GM18526 (cell line): Measurements from ENCODE around the gene CRYBG3.
A peak's percentile ranks its signal among the peaks of the same experiment; 100 is the strongest.

Experiments used
- POLR2A ChIP-seq: IDR thresholded peaks from 3 replicates; pipeline ENCODE4 v1.6.1; 2011; ENCODE audit not compliant: insufficient read length; ENCODE audit errors: extremely low read depth

Gene CRYBG3

GRCh38 chr3:97821774-97822358 lies at the start of gene CRYBG3:
Gene CRYBG3, plus strand, starts transcription at chr3:97822011. Its CDS starts 196 bp downstream, at chr3:97822207.
- peak; percentile 27 for TF ChIP-seq POLR2A

GRCh38 chr3:97772926-97773325 lies 48.9 kb upstream of the CRYBG3 start:
- TF ChIP-seq POLR2A = no peak

- no peak for TF ChIP-seq POLR2A
Measured at GRCh38 chr3:97778152-97778551, 43.7 kb upstream of the CRYBG3 start.

DNA sequence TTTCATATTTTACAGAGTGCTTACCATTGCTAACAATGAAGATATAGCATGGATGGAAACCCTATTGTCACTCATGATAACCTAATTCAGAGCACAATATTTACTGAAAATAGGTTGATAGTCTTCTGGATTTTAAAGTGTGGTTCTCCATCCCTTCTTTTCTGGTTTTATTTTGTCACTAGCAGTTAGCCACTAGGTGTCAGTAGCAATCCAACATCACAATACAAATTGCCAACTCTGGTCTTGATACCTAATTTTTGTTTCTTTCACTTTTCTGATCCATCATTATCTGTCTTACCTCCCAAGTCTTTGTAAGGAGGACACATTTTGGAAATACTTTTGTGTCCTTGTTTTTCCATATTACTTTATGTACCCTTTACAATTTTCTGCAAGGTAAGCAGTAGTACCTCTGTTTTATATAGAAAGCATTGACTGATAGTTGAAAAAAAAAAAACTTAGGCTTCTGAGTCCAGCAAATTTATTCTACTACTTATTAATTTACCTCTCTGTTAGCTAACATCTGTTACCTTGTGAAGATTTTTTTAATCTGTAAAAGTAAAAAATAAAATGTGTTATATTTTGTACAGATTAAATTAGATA lies 28.3 kb upstream of the CRYBG3 start:
- TF ChIP-seq POLR2A = no peak

DNA sequence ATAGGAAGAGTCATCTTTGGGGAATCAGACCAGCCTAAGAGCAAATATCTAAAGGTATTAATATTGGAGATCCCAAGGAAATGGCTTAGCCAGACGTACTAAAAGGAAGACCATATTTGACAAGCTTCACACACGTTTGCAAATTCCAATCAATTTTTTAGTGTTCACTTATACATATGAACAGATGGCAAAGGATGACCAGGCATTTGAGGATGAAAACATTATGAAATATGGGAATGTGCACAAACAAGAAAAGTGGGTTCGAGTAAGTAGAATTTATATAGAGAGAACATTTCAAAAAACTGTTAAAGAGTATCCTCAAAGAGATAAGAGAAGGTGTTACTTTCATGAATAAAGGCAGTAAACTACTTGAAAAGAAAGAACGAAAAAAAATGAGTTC lies 25.9 kb upstream of the CRYBG3 start:
- no peak for TF ChIP-seq POLR2A

- no peak for TF ChIP-seq POLR2A
Measured at GRCh38 chr3:97804471-97804870, 17.3 kb upstream of the CRYBG3 start.

- no peak for TF ChIP-seq POLR2A
Measured at GRCh38 chr3:97810779-97811390, 10.9 kb upstream of the CRYBG3 start.

DNA sequence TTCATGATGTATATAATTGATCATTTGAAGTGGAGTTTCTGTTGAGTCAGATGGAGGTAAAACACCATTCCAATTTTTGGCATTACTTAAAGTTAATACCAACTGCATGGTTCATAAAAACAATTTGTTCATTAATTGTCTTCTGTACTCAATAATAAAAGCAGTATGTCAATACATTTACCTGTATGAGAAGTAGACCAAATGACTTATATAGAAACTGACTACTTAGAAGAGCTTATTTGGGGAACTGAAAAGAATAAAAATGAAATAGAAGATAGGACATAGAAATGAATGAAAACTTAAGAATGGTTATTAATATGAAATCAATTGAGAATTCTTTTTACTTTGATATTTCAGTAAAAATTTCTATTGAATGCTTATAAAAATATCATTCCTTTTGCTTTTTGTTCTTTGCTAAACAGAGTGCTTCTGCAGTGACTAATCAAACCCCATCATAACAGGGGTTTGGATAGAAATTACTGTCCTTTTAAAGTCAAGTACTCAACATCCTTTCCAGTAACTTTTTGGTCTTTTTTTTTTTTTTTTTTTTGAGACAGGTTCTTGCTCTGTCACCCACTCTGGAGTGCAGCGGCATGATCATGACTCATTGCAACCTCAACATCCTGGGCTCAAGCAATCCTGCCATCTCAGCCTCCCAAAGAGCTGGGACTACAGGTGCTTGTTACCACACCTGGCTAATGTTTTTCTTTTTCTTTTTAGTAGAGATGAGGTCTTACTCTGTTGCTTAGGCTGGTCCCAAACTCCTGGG lies 6.5 kb upstream of the CRYBG3 start:
- TF ChIP-seq POLR2A = no peak

GRCh38 chr3:97816811-97817210 lies 5.0 kb upstream of the CRYBG3 start:
- TF ChIP-seq POLR2A = no peak

DNA sequence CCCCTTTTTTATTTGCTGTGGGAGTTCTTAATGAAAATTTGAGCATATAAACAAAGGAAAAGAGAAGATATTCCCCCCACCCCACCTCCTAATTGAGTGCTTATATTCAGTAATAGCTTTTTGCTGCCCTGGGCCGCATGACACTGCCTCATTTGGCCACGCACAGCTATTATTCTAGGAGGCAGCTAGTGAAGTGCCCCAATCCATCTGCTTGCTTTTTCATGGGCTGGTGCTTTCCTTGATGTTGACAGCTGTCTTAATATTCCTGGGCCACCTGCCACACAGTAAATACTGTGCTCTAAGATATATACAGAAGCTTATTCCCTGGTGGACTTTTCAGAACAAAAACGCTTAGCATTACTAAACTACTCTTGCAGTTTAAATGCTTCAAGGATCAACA lies 3.8 kb upstream of the CRYBG3 start:
- no peak for TF ChIP-seq POLR2A

DNA sequence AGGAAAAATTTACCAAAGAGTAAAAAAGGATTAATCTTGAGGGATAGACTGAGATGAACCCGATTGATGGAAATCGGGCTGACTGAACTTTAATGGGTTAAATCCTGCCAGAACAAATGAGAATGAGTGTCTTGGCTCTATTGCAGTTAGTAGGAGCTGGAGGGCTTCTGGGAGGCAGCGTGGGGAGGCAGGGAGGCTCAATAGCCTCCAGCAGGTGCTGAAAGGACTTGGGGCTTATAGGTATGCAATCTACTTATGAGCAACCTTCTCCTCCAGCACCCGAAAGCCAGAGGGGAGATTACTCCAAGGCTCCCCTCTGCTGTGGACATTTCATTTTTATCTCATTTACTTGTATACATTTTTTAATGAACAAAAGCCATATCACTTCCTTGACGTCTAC lies 1.0 kb upstream of the CRYBG3 start:
- TF ChIP-seq POLR2A = no peak

DNA sequence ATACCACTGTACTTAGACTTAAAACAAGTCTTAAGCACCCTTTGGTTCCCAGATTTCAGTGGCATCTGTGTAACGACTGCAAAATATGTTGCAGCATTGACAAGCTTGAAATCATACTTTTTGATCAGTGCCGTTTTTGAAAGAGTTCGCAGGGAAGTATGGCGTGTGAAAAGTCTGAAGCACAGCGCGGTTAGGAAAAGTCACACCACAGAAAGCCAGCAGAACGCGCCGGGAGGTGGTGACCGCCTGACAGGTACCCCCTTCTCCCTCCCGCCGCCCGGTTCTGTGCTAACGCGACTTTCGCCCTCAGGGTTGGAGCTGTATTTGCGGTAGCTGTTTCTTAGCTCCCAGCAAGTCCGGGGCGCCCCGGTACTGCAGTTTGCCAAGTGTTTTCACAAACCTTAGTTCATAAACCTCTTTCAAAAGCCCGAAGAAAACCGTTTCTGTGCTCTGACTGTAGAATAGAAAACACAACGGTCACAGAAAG lies 481 bp upstream of the CRYBG3 start:
- TF ChIP-seq POLR2A = no peak

GRCh38 chr3:97822359-97822775 lies 556 bp downstream of the CRYBG3 start:
- no peak for TF ChIP-seq POLR2A

DNA sequence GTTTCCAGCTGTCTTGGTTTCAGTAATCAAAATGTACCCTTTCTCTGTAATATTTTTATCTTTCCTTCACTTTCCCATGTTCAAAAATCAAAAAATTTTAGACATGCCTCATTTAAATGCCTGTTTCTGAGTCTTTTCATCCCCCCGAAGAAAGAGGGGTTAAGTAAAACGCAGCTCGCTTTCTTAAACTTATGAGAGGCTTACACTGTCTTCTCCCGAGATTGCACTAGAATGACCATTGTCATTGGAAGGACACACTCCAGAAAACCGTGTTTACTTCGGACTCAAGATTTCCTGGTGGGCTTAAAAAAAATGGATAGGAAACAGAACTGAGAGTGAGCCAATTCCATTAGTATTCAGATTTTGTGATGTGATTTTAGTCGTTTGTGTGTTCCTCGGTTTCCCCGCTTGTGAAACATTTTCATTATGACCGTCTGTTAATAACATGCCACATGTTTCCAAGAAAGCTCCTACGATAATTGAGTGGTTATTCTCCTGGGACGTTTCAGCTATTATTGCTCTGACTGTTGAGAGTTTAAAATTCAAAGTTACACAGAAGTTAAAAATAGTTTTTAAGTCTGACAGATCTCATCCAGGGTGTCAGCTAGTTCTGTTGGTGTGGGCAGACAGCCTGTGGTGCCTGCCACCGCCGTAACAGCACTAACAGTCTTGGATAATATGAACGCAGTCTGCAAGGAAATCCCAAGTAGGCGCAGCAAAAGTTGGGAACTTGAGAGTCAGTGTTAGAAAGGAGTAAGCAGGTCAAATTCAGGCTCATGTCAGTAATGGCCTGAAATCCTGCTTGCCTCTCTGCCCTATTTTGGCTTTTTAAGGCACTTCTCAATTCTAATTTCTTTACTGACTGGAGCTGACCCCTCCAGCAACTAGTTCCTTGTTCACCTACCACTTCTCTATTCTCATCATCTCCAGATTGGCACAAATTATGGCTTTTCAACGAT lies 1.5 kb downstream of the CRYBG3 start:
- no peak for TF ChIP-seq POLR2A

DNA sequence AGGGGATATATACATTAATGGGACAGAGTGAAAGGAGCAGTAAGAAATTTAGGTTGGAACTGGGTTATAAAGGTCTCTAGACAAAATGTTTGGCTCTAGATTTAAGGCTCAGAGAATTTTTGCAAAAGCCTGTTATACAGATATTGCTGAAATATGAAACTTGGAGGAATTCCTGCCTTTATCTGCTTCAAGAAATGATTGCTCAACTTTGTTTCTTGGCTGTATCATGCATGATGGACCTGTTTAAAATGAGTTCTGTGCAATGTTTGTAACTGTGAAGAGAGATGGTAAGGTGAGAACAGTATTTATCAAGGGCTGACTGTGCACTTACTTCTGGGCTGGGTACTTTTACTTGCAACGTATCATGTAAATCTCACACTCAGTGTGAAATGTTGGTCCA lies 3.3 kb downstream of the CRYBG3 start:
- no peak for TF ChIP-seq POLR2A

DNA sequence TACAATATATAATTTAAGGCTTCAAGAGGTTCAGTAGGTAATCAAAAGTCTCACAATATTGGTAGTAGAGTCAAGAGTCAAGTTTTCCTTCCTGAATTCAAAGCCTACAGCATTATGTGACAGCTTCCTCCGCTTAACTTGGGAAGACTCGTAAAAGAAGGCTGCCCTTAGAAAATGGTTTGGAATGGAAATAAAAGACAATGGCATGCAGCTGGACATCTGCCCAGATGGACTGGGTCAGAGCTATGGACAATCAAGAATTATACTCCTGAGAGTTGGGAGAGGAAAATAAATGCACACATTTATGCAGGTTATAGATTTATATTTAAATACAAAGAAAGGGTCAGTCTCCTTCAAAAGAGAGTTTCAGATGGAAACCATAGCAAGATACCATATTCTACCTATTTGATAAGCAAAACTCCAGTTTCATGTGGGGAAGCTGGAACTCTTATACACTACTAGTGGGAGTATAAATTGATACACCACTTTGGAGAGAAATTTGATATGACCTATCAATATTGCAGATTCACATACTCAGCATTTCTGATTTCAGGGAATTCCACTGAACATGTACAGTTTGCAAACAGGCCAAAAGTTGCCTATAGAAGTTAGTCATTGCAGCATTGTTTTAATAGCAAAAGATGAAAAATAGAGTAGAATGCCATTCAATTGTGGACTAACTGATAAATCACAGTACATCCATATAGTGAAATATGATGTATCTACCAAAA lies 6.1 kb downstream of the CRYBG3 start:
- TF ChIP-seq POLR2A = no peak
